Measurements from ENCODE around the gene RYR2.

RYR2 gene

GRCh38 chr1:237542525-237543418 is 500.8 kb downstream of the RYR2 start:
- no peak for ATAC-seq
- TF ChIP-seq TSHZ2 (CRISPR knock-in tag; IDR thresholded peaks at IDR 0.05) (no peak), ZNF565 (CRISPR knock-in tag; conservative IDR thresholded peaks at IDR 0.05; ENCODE audit: low read depth) (no peak), PPARA (CRISPR knock-in tag; IDR thresholded peaks at IDR 0.05; ENCODE audit: borderline replicate concordance) (no peak), ZNF70 (CRISPR knock-in tag; IDR thresholded peaks at IDR 0.05) (no peak), ZNF8 (CRISPR knock-in tag; IDR thresholded peaks at IDR 0.05) (no peak), CREB5 (CRISPR knock-in tag; IDR thresholded peaks at IDR 0.05; ENCODE audit: low read depth) (no peak), ZC3H10 (CRISPR knock-in tag; IDR thresholded peaks at IDR 0.05) (no peak), BACH2 (CRISPR knock-in tag; IDR thresholded peaks at IDR 0.05; ENCODE audit: borderline replicate concordance) (no peak), PATZ1 (CRISPR knock-in tag; IDR thresholded peaks at IDR 0.05; ENCODE audit: borderline replicate concordance) (no peak), GLIS3 (CRISPR knock-in tag; IDR thresholded peaks at IDR 0.05) (no peak), ARNTL (CRISPR knock-in tag; IDR thresholded peaks at IDR 0.05; ENCODE audit: borderline replicate concordance, low read depth) (no peak), ISL1 (CRISPR knock-in tag; IDR thresholded peaks at IDR 0.05) (no peak), OSR1 (CRISPR knock-in tag; IDR thresholded peaks at IDR 0.05) (no peak), ESRRG (CRISPR knock-in tag; IDR thresholded peaks at IDR 0.05) (no peak), RARB (CRISPR knock-in tag; IDR thresholded peaks at IDR 0.05) (no peak), TOX (CRISPR knock-in tag; IDR thresholded peaks at IDR 0.05; ENCODE audit: borderline replicate concordance) (no peak), CSDC2 (CRISPR knock-in tag; IDR thresholded peaks at IDR 0.05) (no peak)

GRCh38 chr1:237553078-237553477 is 511.1 kb downstream of the RYR2 start:
- no peak for TF ChIP-seq CREB5 (CRISPR knock-in tag; IDR thresholded peaks at IDR 0.05; ENCODE audit: low read depth)
- TF ChIP-seq ZNF565 (CRISPR knock-in tag; conservative IDR thresholded peaks at IDR 0.05; ENCODE audit: low read depth) = no peak
- TF ChIP-seq ZNF8 (CRISPR knock-in tag; IDR thresholded peaks at IDR 0.05) = no peak
- no peak for TF ChIP-seq TCF4 (CRISPR knock-in tag; IDR thresholded peaks at IDR 0.05; ENCODE audit: borderline replicate concordance)
- no peak for TF ChIP-seq ARNTL (CRISPR knock-in tag; IDR thresholded peaks at IDR 0.05; ENCODE audit: borderline replicate concordance, low read depth)
- TF ChIP-seq CSRNP3 (CRISPR knock-in tag; IDR thresholded peaks at IDR 0.05) = no peak
- TF ChIP-seq RARB (CRISPR knock-in tag; IDR thresholded peaks at IDR 0.05) = no peak
- TF ChIP-seq CSDC2 (CRISPR knock-in tag; IDR thresholded peaks at IDR 0.05) = no peak
- TF ChIP-seq POU6F1 (CRISPR knock-in tag; IDR thresholded peaks at IDR 0.05; ENCODE audit: borderline replicate concordance, low read depth) = no peak
- TF ChIP-seq ZFP3 (CRISPR knock-in tag; IDR thresholded peaks at IDR 0.05) = no peak
- TF ChIP-seq TSHZ2 (CRISPR knock-in tag; IDR thresholded peaks at IDR 0.05) = no peak
- ATAC-seq = no peak
